ENCODE data around the gene RHOT2.
A peak's percentile ranks its signal among the peaks of the same experiment; 100 is the strongest.

- TF ChIP-seq CTCF (IDR thresholded peaks at IDR 0.05; ENCODE audit: insufficient read depth, low read depth, low read length) (peak; percentile 2), EZH2 (IDR thresholded peaks at IDR 0.05; ENCODE audit: insufficient read depth, low read length) (no peak)
Measured at GRCh38 chr16:660459-661183, 7.3 kb upstream of the RHOT2 start.
